ENCODE results near the gene RCAN1. TPM values are rescaled to one million over a fixed set of nuclear protein-coding genes. Genes with fewer than 3 reads are reported as not detected.

Gene RCAN1
- total and polyA plus RNA-seq, 2 of the 13 experiments (the other 11 are each of a cell fraction or from before 2014, with no cell fraction given), result 9.4 to 34.1 TPM

- H2AFZ ChIP-seq (ENCODE audit: low read length), result no peak overlapping the region
- BruUV-seq (replicated peaks), result no TSS peak
- ChIA-PET CTCF (ENCODE audit: low intra/inter-chr PET ratio, low total read pairs) (no interaction called here), POLR2A (interaction anchor here (1.0 kb wide), 1 partner anchor 20 kb away, joined by 3 read pairs; no protein-coding TSS in a partner anchor)
- DNase-seq (ENCODE audit: low spot score) (no peak), FAIRE-seq (no peak), ATAC-seq (no peak)
- H3K9me3 ChIP-seq (ENCODE audit: low read length), result no peaks in the 10 kb centered on the region
- no peak overlapping the region for H3K27ac ChIP-seq (ENCODE audit: extremely low read length, insufficient read depth, low read length)
- no peak overlapping the region for H3K4me3 ChIP-seq (replicated peaks in 1 of 3; ENCODE audit: insufficient read depth in 1 of 3, low read depth in 2 of 3, low read length in 3 of 3)
- in situ Hi-C loops (cut with HindIII; ENCODE audit: extremely low pct_ligation_motif_present, low pct_unique_long_range_greater_than_20kb) (no loop called here), intact Hi-C loops (cut with micrococcal nuclease; ENCODE audit: unreplicated experiment) (loop anchor here (5.0 kb wide), 1 partner anchor 36 kb away; no protein-coding TSS in a partner anchor)
- H4K20me1 ChIP-seq (ENCODE audit: insufficient read depth, low read length), result no peaks in the 10 kb centered on the region
- H3K9ac ChIP-seq (ENCODE audit: insufficient read depth, low read depth, low read length), result no peak overlapping the region
- H3K4me1 ChIP-seq (ENCODE audit: insufficient read depth, low read length), result peaks cover 28% of the 10 kb centered on the region
- no peak overlapping the region for H3K4me2 ChIP-seq (ENCODE audit: low read depth, low read length)
- H3K79me2 ChIP-seq (ENCODE audit: insufficient read depth, low read length), result no peaks in the 10 kb centered on the region
- WGBS (ENCODE audit: low lambda C conversion rate), result 97% methylated on average over 6 of the region's 6 CpGs
- TF ChIP-seq, protein P1, sequence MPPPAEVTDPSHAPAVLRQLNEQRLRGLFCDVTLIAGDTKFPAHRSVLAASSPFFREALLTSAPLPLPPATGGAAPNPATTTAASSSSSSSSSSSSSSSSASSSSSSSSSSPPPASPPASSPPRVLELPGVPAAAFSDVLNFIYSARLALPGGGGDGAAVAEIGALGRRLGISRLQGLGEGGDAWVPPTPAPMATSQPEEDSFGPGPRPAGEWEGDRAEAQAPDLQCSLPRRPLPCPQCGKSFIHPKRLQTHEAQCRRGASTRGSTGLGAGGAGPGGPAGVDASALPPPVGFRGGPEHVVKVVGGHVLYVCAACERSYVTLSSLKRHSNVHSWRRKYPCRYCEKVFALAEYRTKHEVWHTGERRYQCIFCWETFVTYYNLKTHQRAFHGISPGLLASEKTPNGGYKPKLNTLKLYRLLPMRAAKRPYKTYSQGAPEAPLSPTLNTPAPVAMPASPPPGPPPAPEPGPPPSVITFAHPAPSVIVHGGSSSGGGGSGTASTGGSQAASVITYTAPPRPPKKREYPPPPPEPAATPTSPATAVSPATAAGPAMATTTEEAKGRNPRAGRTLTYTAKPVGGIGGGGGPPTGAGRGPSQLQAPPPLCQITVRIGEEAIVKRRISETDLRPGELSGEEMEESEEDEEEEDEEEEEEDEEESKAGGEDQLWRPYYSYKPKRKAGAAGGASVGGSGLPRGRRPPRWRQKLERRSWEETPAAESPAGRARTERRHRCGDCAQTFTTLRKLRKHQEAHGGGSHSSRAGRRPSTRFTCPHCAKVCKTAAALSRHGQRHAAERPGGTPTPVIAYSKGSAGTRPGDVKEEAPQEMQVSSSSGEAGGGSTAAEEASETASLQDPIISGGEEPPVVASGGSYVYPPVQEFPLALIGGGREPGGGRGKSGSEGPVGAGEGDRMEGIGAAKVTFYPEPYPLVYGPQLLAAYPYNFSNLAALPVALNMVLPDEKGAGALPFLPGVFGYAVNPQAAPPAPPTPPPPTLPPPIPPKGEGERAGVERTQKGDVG (CRISPR knock-in tag; IDR thresholded peaks at IDR 0.05; ENCODE audit: borderline replicate concordance), result no peak
- TF ChIP-seq ZNF569 (CRISPR knock-in tag; IDR thresholded peaks at IDR 0.05; ENCODE audit: borderline replicate concordance) (no peak), ZBTB34 (CRISPR knock-in tag; IDR thresholded peaks at IDR 0.05) (no peak), NR2F2 (IDR thresholded peaks at IDR 0.05; ENCODE audit: borderline replicate concordance, low read depth) (no peak), RFXAP (CRISPR knock-in tag; IDR thresholded peaks at IDR 0.05; ENCODE audit: borderline replicate concordance) (no peak), FOXA3 (CRISPR knock-in tag; IDR thresholded peaks at IDR 0.05) (no peak), ZNF605 (CRISPR knock-in tag; IDR thresholded peaks at IDR 0.05) (no peak), SIX4 (CRISPR knock-in tag; IDR thresholded peaks at IDR 0.05) (no peak), ZNF547 (CRISPR knock-in tag; IDR thresholded peaks at IDR 0.05) (no peak), SRSF9 (IDR thresholded peaks at IDR 0.05; ENCODE audit: borderline replicate concordance, insufficient read depth, low read depth, low read length, poor library complexity, severe bottlenecking) (no peak), CERS6 (CRISPR knock-in tag; IDR thresholded peaks at IDR 0.05) (no peak), ZNF292 (CRISPR knock-in tag; IDR thresholded peaks at IDR 0.05; ENCODE audit: borderline replicate concordance, low read depth) (no peak), CBX1 (IDR thresholded peaks at IDR 0.05; ENCODE audit: low read depth) (no peak), SOX6 (IDR thresholded peaks at IDR 0.05) (no peak), SOX6 (CRISPR knock-in tag; IDR thresholded peaks at IDR 0.05) (no peak), ZFAT (CRISPR knock-in tag; conservative IDR thresholded peaks at IDR 0.05) (no peak), ZNF329 (CRISPR knock-in tag; IDR thresholded peaks at IDR 0.05; ENCODE audit: low read depth) (no peak)
- TF ChIP-seq, protein P2, sequence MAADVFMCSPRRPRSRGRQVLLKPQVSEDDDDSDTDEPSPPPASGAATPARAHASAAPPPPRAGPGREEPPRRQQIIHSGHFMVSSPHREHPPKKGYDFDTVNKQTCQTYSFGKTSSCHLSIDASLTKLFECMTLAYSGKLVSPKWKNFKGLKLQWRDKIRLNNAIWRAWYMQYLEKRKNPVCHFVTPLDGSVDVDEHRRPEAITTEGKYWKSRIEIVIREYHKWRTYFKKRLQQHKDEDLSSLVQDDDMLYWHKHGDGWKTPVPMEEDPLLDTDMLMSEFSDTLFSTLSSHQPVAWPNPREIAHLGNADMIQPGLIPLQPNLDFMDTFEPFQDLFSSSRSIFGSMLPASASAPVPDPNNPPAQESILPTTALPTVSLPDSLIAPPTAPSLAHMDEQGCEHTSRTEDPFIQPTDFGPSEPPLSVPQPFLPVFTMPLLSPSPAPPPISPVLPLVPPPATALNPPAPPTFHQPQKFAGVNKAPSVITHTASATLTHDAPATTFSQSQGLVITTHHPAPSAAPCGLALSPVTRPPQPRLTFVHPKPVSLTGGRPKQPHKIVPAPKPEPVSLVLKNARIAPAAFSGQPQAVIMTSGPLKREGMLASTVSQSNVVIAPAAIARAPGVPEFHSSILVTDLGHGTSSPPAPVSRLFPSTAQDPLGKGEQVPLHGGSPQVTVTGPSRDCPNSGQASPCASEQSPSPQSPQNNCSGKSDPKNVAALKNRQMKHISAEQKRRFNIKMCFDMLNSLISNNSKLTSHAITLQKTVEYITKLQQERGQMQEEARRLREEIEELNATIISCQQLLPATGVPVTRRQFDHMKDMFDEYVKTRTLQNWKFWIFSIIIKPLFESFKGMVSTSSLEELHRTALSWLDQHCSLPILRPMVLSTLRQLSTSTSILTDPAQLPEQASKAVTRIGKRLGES (CRISPR knock-in tag; IDR thresholded peaks at IDR 0.05; ENCODE audit: borderline replicate concordance), result no peak
- H3K36me3 ChIP-seq (replicated peaks in 1 of 2; ENCODE audit: control insufficient read depth in 1 of 2, insufficient read depth in 2 of 2, low read length in 2 of 2), result no peaks in the 10 kb centered on the region
- no peaks in the 10 kb centered on the region for H3K27me3 ChIP-seq (ENCODE audit: control insufficient read depth in 1 of 2, insufficient read depth in 2 of 2, low read length in 2 of 2)
Observed at GRCh38 chr21:34546542-34546941, 68.4 kb downstream of the RCAN1 start.

Measured in HepG2 (cell line).